Measurements from ENCODE around the gene INTS6L. TPM values are rescaled to one million over a fixed set of nuclear protein-coding genes. Genes with fewer than 3 reads are reported as not detected.

The INTS6L gene
- total RNA-seq, 1 experiment from 2014 or later = not detected

DNA sequence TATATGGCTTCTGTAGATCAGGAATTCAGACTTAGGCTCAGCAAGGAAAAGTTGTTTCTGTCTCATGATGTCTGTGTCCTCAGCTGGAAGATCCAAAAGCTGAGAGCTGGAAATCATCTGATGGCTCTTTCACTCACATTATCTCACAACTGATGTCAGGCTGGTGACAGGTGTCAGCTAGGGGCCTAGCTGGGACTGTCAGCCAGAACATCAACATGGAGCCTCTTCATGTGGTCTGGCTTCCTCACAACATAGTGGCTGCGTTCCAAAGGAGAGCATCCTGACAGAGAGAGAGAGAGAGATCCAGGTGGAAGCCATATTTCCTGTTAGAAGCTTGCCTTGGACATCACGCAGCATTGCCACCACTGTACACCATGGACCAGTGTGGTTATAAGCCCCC is 10.6 kb upstream of the INTS6L start:
- no peaks in the 10 kb centered on the region for H3K4me1 ChIP-seq (replicated peaks; ENCODE audit: insufficient read depth)
- no peaks in the 10 kb centered on the region for H3K9me3 ChIP-seq (ENCODE audit: insufficient read depth, low read depth)
- no TSS peak for BruUV-seq (replicated peaks)
- no peaks in the 10 kb centered on the region; the same call in 1 of the 2 replicates for H4K20me1 ChIP-seq (ENCODE audit: insufficient read depth)
- H3F3A ChIP-seq (ENCODE audit: insufficient read depth, low read depth) = no peaks in the 10 kb centered on the region
- TF ChIP-seq EZH2 (IDR thresholded peaks at IDR 0.05; ENCODE audit: low read depth) (no peak), CTCF (conservative IDR thresholded peaks at IDR 0.05) (no peak)
- no peak overlapping the region for H2AFZ ChIP-seq
- no peaks in the 10 kb centered on the region for H3K79me2 ChIP-seq (ENCODE audit: low read depth)
- H3K4me3 ChIP-seq = no peak overlapping the region
- H3K27ac ChIP-seq = no peak overlapping the region
- CTCF ChIA-PET = no interaction called here
- no peaks in the 10 kb centered on the region for H3K36me3 ChIP-seq (ENCODE audit: low read depth)
- intact Hi-C loops (cut with micrococcal nuclease; ENCODE audit: unreplicated experiment) = no loop called here
- no peak overlapping the region for H3K4me2 ChIP-seq
- POLR2A ChIA-PET (ENCODE audit: unreplicated experiment) = no interaction called here
- DNase-seq = no peak
- H3K9me2 ChIP-seq (ENCODE audit: insufficient read depth) = no peaks in the 10 kb centered on the region
- H3K27me3 ChIP-seq (ENCODE audit: insufficient read depth, low read depth) = no peaks in the 10 kb centered on the region

DNA sequence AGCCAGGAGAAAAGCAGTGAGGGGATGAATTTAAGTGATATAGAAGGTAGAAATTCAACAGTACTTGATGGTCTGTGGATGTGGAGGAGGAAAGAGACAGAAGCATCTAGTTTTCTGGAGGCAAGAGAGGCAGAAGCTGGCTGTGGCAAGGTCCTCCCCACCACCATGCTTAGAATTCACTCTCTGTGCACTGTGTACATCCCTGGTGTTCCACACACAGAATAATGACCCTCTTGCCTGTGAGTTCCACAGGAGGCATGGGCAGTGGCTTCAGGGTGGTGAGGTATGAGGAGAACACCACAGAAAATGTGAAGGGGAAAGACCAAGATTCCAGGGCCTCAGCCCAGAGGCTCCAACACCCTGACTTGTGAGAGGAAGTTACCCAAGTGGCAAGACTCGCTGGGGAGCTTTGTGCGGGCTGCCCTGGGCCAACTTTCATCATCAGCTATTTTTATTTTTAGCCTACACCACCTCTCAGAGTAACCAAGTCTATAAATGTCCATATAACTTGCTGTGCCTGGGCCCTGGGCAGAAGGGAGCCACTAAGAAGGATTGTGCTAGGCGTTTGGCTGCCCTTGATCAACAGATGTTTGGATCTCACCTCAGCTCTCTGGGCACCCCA is 7.8 kb upstream of the INTS6L start:
- H3K4me3 ChIP-seq = no peak overlapping the region
- H3K9me3 ChIP-seq (ENCODE audit: insufficient read depth, low read depth) = no peaks in the 10 kb centered on the region
- H3K27ac ChIP-seq = no peak overlapping the region
- H3K79me2 ChIP-seq (ENCODE audit: low read depth) = no peaks in the 10 kb centered on the region
- no peaks in the 10 kb centered on the region for H3K4me1 ChIP-seq (replicated peaks; ENCODE audit: insufficient read depth)
- H3K9me2 ChIP-seq (ENCODE audit: insufficient read depth) = no peaks in the 10 kb centered on the region
- H3K27me3 ChIP-seq (ENCODE audit: insufficient read depth, low read depth) = no peaks in the 10 kb centered on the region
- ChIA-PET CTCF (no interaction called here), POLR2A (ENCODE audit: unreplicated experiment) (no interaction called here)
- DNase-seq = no peak
- no peak overlapping the region for H2AFZ ChIP-seq
- intact Hi-C loops (cut with micrococcal nuclease; ENCODE audit: unreplicated experiment) = no loop called here
- no TSS peak for BruUV-seq (replicated peaks)
- no peaks in the 10 kb centered on the region for H3F3A ChIP-seq (ENCODE audit: insufficient read depth, low read depth)
- H3K4me2 ChIP-seq = no peak overlapping the region
- H4K20me1 ChIP-seq (ENCODE audit: insufficient read depth) = no peaks in the 10 kb centered on the region; the same call in 1 of the 2 replicates
- no peaks in the 10 kb centered on the region for H3K36me3 ChIP-seq (ENCODE audit: low read depth)
- TF ChIP-seq EZH2 (IDR thresholded peaks at IDR 0.05; ENCODE audit: low read depth) (no peak), CTCF (conservative IDR thresholded peaks at IDR 0.05) (no peak)

GRCh38 chrX:135513130-135513515 is 7.3 kb upstream of the INTS6L start:
- no peak for TF ChIP-seq EZH2 (IDR thresholded peaks at IDR 0.05; ENCODE audit: low read depth)
- TF ChIP-seq CTCF (conservative IDR thresholded peaks at IDR 0.05) = no peak
- Histone ChIP-seq H3K4me3 (no peak overlapping the region), H3K4me2 (no peak overlapping the region), H4K20me1 (ENCODE audit: insufficient read depth) (no peaks in the 10 kb centered on the region; the same call in 1 of the 2 replicates), H3K4me1 (replicated peaks; ENCODE audit: insufficient read depth) (no peaks in the 10 kb centered on the region), H3K27ac (no peak overlapping the region), H2AFZ (no peak overlapping the region), H3K36me3 (ENCODE audit: low read depth) (no peaks in the 10 kb centered on the region), H3F3A (ENCODE audit: insufficient read depth, low read depth) (no peaks in the 10 kb centered on the region), H3K9me3 (ENCODE audit: insufficient read depth, low read depth) (no peaks in the 10 kb centered on the region), H3K9me2 (ENCODE audit: insufficient read depth) (no peaks in the 10 kb centered on the region), H3K79me2 (ENCODE audit: low read depth) (no peaks in the 10 kb centered on the region), H3K27me3 (ENCODE audit: insufficient read depth, low read depth) (no peaks in the 10 kb centered on the region)
- intact Hi-C loops (cut with micrococcal nuclease; ENCODE audit: unreplicated experiment) = no loop called here
- CTCF ChIA-PET = no interaction called here
- BruUV-seq (replicated peaks) = no TSS peak
- no peak for DNase-seq
- POLR2A ChIA-PET (ENCODE audit: unreplicated experiment) = no interaction called here

Measured in PC-9 (cell line).